HepG2 (cell line): ENCODE measurements around the gene RAPSN. TPM values are rescaled to one million over a fixed set of nuclear protein-coding genes. Genes with fewer than 3 reads are reported as not detected.

ENCODE experiments used
- ATF5 ChIP-seq: sonication (generic); formaldehyde crosslinking; IDR thresholded peaks from 2 replicates; pipeline ENCODE4 v1.4.0; 2020; ENCODE audit warnings: mild to moderate bottlenecking, low read depth, missing genetic modification reagents
- CENPT ChIP-seq: sonication (generic); formaldehyde crosslinking; IDR thresholded peaks from 2 replicates; pipeline ENCODE4 v1.8.0; 2022; ENCODE audit warnings: low read depth, mild to moderate bottlenecking, moderate library complexity, missing genetic modification reagents
- DMAP1 ChIP-seq: IDR thresholded peaks from 2 replicates; pipeline ENCODE4 v1.6.1; 2016
- JDP2 ChIP-seq: sonication (generic); formaldehyde crosslinking; IDR thresholded peaks from 2 replicates; pipeline ENCODE4 v1.8.1; 2022; ENCODE audit warnings: missing genetic modification reagents, borderline replicate concordance
- JUN ChIP-seq: sonication (generic); formaldehyde crosslinking; IDR thresholded peaks from 2 replicates; pipeline ENCODE4 v1.4.0; 2020; ENCODE audit warnings: mild to moderate bottlenecking, missing genetic modification reagents
- JUNB ChIP-seq: sonication (generic); formaldehyde crosslinking; IDR thresholded peaks from 2 replicates; pipeline ENCODE4 v1.8.0; 2022; ENCODE audit warnings: missing genetic modification reagents, mild to moderate bottlenecking, borderline replicate concordance
- KMT2A ChIP-seq: sonication (generic); formaldehyde crosslinking; IDR thresholded peaks from 2 replicates; pipeline ENCODE4 v1.4.0; 2020; ENCODE audit warnings: missing genetic modification reagents
- MZF1 ChIP-seq: sonication (generic); formaldehyde crosslinking; IDR thresholded peaks from 2 replicates; pipeline ENCODE4 v1.8.1; 2023; ENCODE audit warnings: mild to moderate bottlenecking, missing genetic modification reagents, borderline replicate concordance
- NFE2L2 ChIP-seq: fragments of 150-350 bp; IDR thresholded peaks from 2 replicates; pipeline ENCODE4 v1.6.1; 2014; ENCODE audit warnings: low read length
- NFRKB ChIP-seq: fragments of 450-650 bp; IDR thresholded peaks from 2 replicates; pipeline ENCODE4 v1.6.1; 2017
- RAD51 ChIP-seq: fragments of 450-650 bp; IDR thresholded peaks from 2 replicates; pipeline ENCODE4 v1.6.1; 2016; ENCODE audit warnings: borderline replicate concordance
- REL ChIP-seq: sonication (generic); formaldehyde crosslinking; conservative IDR thresholded peaks from 2 replicates; pipeline ENCODE4 v1.8.0; 2022; ENCODE audit warnings: mild to moderate bottlenecking, missing genetic modification reagents, moderate library complexity
- TBL1XR1 ChIP-seq: fragments of 150-350 bp; IDR thresholded peaks from 2 replicates; pipeline ENCODE4 v1.6.1; 2014; ENCODE audit warnings: borderline replicate concordance, low read length; ENCODE audit not compliant: partially characterized antibody
- TFAP4 ChIP-seq: sonication (generic); IDR thresholded peaks from 2 replicates; pipeline ENCODE4 v1.6.1; 2016; ENCODE audit warnings: low read depth, borderline replicate concordance
- TIGD3 ChIP-seq: sonication (generic); formaldehyde crosslinking; IDR thresholded peaks from 2 replicates; pipeline ENCODE4 v1.5.1; 2020; ENCODE audit warnings: mild to moderate bottlenecking, missing genetic modification reagents, borderline replicate concordance
- ZBTB1 ChIP-seq: sonication (generic); formaldehyde crosslinking; IDR thresholded peaks from 2 replicates; pipeline ENCODE4 v1.4.0; 2020; ENCODE audit warnings: missing genetic modification reagents, borderline replicate concordance
- ZBTB7B ChIP-seq: sonication (generic); formaldehyde crosslinking; IDR thresholded peaks from 2 replicates; pipeline ENCODE4 v1.4.0; 2020; ENCODE audit warnings: missing genetic modification reagents
- ZKSCAN8 ChIP-seq: IDR thresholded peaks from 2 replicates; pipeline ENCODE4 v1.6.1; 2016; ENCODE audit warnings: borderline replicate concordance, missing genetic modification reagents, missing compliant biosample characterization
- ZMYM4 ChIP-seq: sonication (generic); formaldehyde crosslinking; IDR thresholded peaks from 2 replicates; pipeline ENCODE4 v1.8.1; 2023; ENCODE audit warnings: mild to moderate bottlenecking, missing genetic modification reagents
- ZNF101 ChIP-seq: sonication (generic); formaldehyde crosslinking; IDR thresholded peaks from 2 replicates; pipeline ENCODE4 v1.4.0; 2020; ENCODE audit warnings: mild to moderate bottlenecking, low read depth, missing genetic modification reagents, borderline replicate concordance
- ZNF20 ChIP-seq: sonication (generic); formaldehyde crosslinking; IDR thresholded peaks from 2 replicates; pipeline ENCODE4 v1.4.0; 2020; ENCODE audit warnings: mild to moderate bottlenecking, moderate library complexity, missing genetic modification reagents
- ZNF251 ChIP-seq: sonication (generic); formaldehyde crosslinking; IDR thresholded peaks from 2 replicates; pipeline ENCODE4 v1.9.0; 2021; ENCODE audit warnings: mild to moderate bottlenecking, missing genetic modification reagents
- ZNF337 ChIP-seq: sonication (generic); formaldehyde crosslinking; IDR thresholded peaks from 2 replicates; pipeline ENCODE4 v1.5.1; 2020; ENCODE audit warnings: missing genetic modification reagents, low read depth, mild to moderate bottlenecking, borderline replicate concordance
- ZNF589 ChIP-seq: sonication (generic); formaldehyde crosslinking; conservative IDR thresholded peaks from 2 replicates; pipeline ENCODE4 v1.8.0; 2022; ENCODE audit warnings: mild to moderate bottlenecking, moderate library complexity, missing genetic modification reagents
- ZNF598 ChIP-seq: sonication (generic); formaldehyde crosslinking; IDR thresholded peaks from 2 replicates; pipeline ENCODE4 v1.5.1; 2020; ENCODE audit warnings: mild to moderate bottlenecking, missing genetic modification reagents, borderline replicate concordance
- ZNF615 ChIP-seq: sonication (generic); formaldehyde crosslinking; IDR thresholded peaks from 2 replicates; pipeline ENCODE4 v1.5.0; 2020; ENCODE audit warnings: mild to moderate bottlenecking, missing genetic modification reagents, borderline replicate concordance
- ZNF746 ChIP-seq: sonication (generic); formaldehyde crosslinking; IDR thresholded peaks from 2 replicates; pipeline ENCODE4 v1.8.0; 2022; ENCODE audit warnings: mild to moderate bottlenecking, missing genetic modification reagents
- ZNF780A ChIP-seq: sonication (generic); formaldehyde crosslinking; IDR thresholded peaks from 2 replicates; pipeline ENCODE4 v1.8.0; 2022; ENCODE audit warnings: mild to moderate bottlenecking, missing genetic modification reagents, moderate library complexity
- ZNF83 ChIP-seq: sonication (generic); formaldehyde crosslinking; IDR thresholded peaks from 2 replicates; pipeline ENCODE4 v1.4.0; 2020; ENCODE audit warnings: missing genetic modification reagents, mild to moderate bottlenecking, borderline replicate concordance
- polyA plus RNA-seq, 8 experiments: library from polyadenylated mRNA; depleted of rRNA in 3 of 8; stranded (reverse) in 7 of 8; unstranded in 1 of 8; fragments of >200 nt; fragmentation: Illumina TruSeq in 4 of 8; extraction: Trizol in 4 of 8; gene quantifications; 2 replicates each; pipeline versions ENCODE4 v1.2.1 to v1.2.3, GENCODE V29; 2011 to 2016; ENCODE audit warnings: low read depth in 4 of 8, missing spikeins in 1 of 8, mixed read lengths in 1 of 8; ENCODE audit not compliant: insufficient read depth in 1 of 8
- total RNA-seq, 5 experiments: library from RNA; depleted of rRNA; stranded (reverse); fragments of >200 nt; fragmentation: Illumina TruSeq; extraction: Trizol; gene quantifications; 2 replicates each; pipeline ENCODE4 v1.2.3, GENCODE V29; 2016; ENCODE audit warnings: low read depth in 1 of 5

Gene RAPSN
- total and polyA plus RNA-seq, 2 of the 13 experiments (the other 11 are each of a cell fraction or from before 2014, with no cell fraction given) = 0.15 to 1.2 TPM

GRCh38 chr11:47407746-47408590 lies 41.0 kb downstream of the RAPSN start, which contains the start of gene SLC39A13 (continued):
- no peak; the same call in 1 of the 2 replicates for TF ChIP-seq TFAP4
- TF ChIP-seq REL (CRISPR knock-in tag) = no peak
- no peak for TF ChIP-seq NFE2L2
- TF ChIP-seq RAD51 = no peak
- no peak for TF ChIP-seq JUNB (CRISPR knock-in tag)
- TF ChIP-seq ZNF598 = peak; percentile 56; the same call in 1 of the 2 replicates
- no peak for TF ChIP-seq MZF1 (CRISPR knock-in tag)
- peak; percentile 100 for TF ChIP-seq ZBTB1
- no peak for TF ChIP-seq ZNF589 (CRISPR knock-in tag)
- TF ChIP-seq TBL1XR1 = peak; percentile 62
- no peak for TF ChIP-seq ZNF101
- TF ChIP-seq ZMYM4 (CRISPR knock-in tag) = peak; percentile 89
- 0 out of 2 replicates have a peak, but pooled peaks have one; percentile 68 for TF ChIP-seq CENPT
- peak; percentile 50; the same call in 1 of the 2 replicates for TF ChIP-seq ZKSCAN8 (CRISPR knock-in tag)
- no peak for TF ChIP-seq ZNF780A (CRISPR knock-in tag)
- TF ChIP-seq ZNF83 (CRISPR knock-in tag) = 0 out of 2 replicates have a peak, but pooled peaks have one; percentile 71
- 0 out of 2 replicates have a peak, but pooled peaks have one; percentile 71 for TF ChIP-seq ZBTB7B (CRISPR knock-in tag)
- no peak for TF ChIP-seq JDP2
- no peak for TF ChIP-seq ZNF251 (CRISPR knock-in tag)
- TF ChIP-seq ATF5 (CRISPR knock-in tag) = no peak
- peak; percentile 83; the same call in 1 of the 2 replicates for TF ChIP-seq ZNF337 (CRISPR knock-in tag)
- TF ChIP-seq ZNF20 (CRISPR knock-in tag) = no peak
- TF ChIP-seq JUN = peak; percentile 32; the same call in 1 of the 2 replicates
- TF ChIP-seq TIGD3 (CRISPR knock-in tag) = no peak
- peak; percentile 80; the same call in 1 of the 2 replicates for TF ChIP-seq KMT2A
- no peak for TF ChIP-seq NFRKB
- peak; percentile 89 for TF ChIP-seq ZNF746 (CRISPR knock-in tag)
- TF ChIP-seq DMAP1 = peak; percentile 77
- no peak for TF ChIP-seq ZNF615 (CRISPR knock-in tag)
